ENCODE results near the gene ANKRD13B. TPM values are rescaled to one million over a fixed set of nuclear protein-coding genes. Genes with fewer than 3 reads are reported as not detected.

ANKRD13B gene
- total RNA-seq, 1 donor from 2014 or later, result 13.8 TPM

- DNase-seq, result no peak
Observed at GRCh38 chr17:29581583-29582253, 11.2 kb upstream of the ANKRD13B start.

GRCh38 chr17:29582254-29582765 is 10.6 kb upstream of the ANKRD13B start:
- no peak for DNase-seq

GRCh38 chr17:29582772-29583171 is 10.2 kb upstream of the ANKRD13B start:
- DNase-seq, result no peak

- no peak for DNase-seq
Observed at GRCh38 chr17:29583324-29584248, 9.3 kb upstream of the ANKRD13B start.

GRCh38 chr17:29584452-29585079 is 8.4 kb upstream of the ANKRD13B start:
- DNase-seq, result no peak

- DNase-seq, result no peak
Observed at GRCh38 chr17:29585080-29585751, 7.7 kb upstream of the ANKRD13B start.

- no peak for DNase-seq
Observed at GRCh38 chr17:29586676-29587469, 6.1 kb upstream of the ANKRD13B start.

- no peak for DNase-seq
Observed at GRCh38 chr17:29587591-29587990, 5.3 kb upstream of the ANKRD13B start.

GRCh38 chr17:29588017-29588561 is 4.8 kb upstream of the ANKRD13B start:
- no peak for DNase-seq

- no peak for DNase-seq
Observed at GRCh38 chr17:29588562-29589411, 4.1 kb upstream of the ANKRD13B start.

GRCh38 chr17:29589524-29590410 is 3.2 kb upstream of the ANKRD13B start, which contains the start of gene GIT1:
GIT1 (minus strand) TSS chr17:29589648; CDS start chr17:29589378, 270 bp downstream.
- DNase-seq, result peak; percentile 94

- no peak for DNase-seq
Observed at GRCh38 chr17:29590411-29591145, 2.4 kb upstream of the ANKRD13B start.

GRCh38 chr17:29591146-29591736 is 1.7 kb upstream of the ANKRD13B start:
- DNase-seq, result peak; percentile 75

- DNase-seq, result peak; percentile 95
Observed at GRCh38 chr17:29591737-29592608, 959 bp upstream of the ANKRD13B start.

- DNase-seq, result no peak
Observed at GRCh38 chr17:29593591-29594518, 923 bp downstream of the ANKRD13B start.

Data from tongue (tissue), 2 donors.